HG03520 (cell line): ENCODE data around the gene ZNF99.
"Not testable (repeated sequence)": the region's sequence is repeated elsewhere in the genome, so short reads cannot be mapped to it uniquely, and the experiment has no call there.

Experiments
- ATAC-seq: cut with Tn5 transposase; IDR thresholded peaks from one replicate; pipeline ENCODE4 v1.9.1; 2021; ENCODE audit warnings: mild to moderate bottlenecking, moderate library complexity; ENCODE audit not compliant: unreplicated experiment

Gene ZNF99

GRCh38 chr19:22783651-22784410, at the start of gene ZNF99:
Gene ZNF99 (minus strand): TSS chr19:22784151. CDS start chr19:22784016, 135 bp downstream.
- ATAC-seq, result no peak

GRCh38 chr19:22832031-22832762, 48.2 kb upstream of the ZNF99 start, which contains the start of gene ZNF723:
Gene ZNF723 (plus strand): TSS chr19:22832291. CDS start chr19:22832380, 89 bp downstream.
- no peak for ATAC-seq

GRCh38 chr19:22831211-22831610, 47.3 kb upstream of the ZNF99 start:
- no peak for ATAC-seq

- ATAC-seq, result no peak
Measured at GRCh38 chr19:22814124-22814523, 30.2 kb upstream of the ZNF99 start.

- ATAC-seq, result no peak
Measured at GRCh38 chr19:22807061-22807835, 23.3 kb upstream of the ZNF99 start.

GRCh38 chr19:22806418-22806817, 22.5 kb upstream of the ZNF99 start:
- ATAC-seq, result no peak

GRCh38 chr19:22797040-22797439, 13.1 kb upstream of the ZNF99 start:
- ATAC-seq, result no peak

GRCh38 chr19:22792863-22793262, 8.9 kb upstream of the ZNF99 start:
- ATAC-seq, result not testable (repeated sequence)

- no peak for ATAC-seq
Measured at GRCh38 chr19:22735911-22736645, 47.9 kb downstream of the ZNF99 start.

- ATAC-seq, result no peak
Measured at GRCh38 chr19:22733691-22734090, 50.3 kb downstream of the ZNF99 start.

- not testable (repeated sequence) for ATAC-seq
Measured at GRCh38 chr19:22728214-22728613, 55.7 kb downstream of the ZNF99 start.

- not testable (repeated sequence) for ATAC-seq
Measured at GRCh38 chr19:22721533-22721932, 62.4 kb downstream of the ZNF99 start.

GRCh38 chr19:22708983-22709382, 75.0 kb downstream of the ZNF99 start:
- no peak for ATAC-seq

- ATAC-seq, result not testable (repeated sequence)
Measured at GRCh38 chr19:22703096-22703495, 80.9 kb downstream of the ZNF99 start.

- not testable (repeated sequence) for ATAC-seq
Measured at GRCh38 chr19:22702661-22703060, 81.3 kb downstream of the ZNF99 start.
